Measurements from ENCODE around the gene GSTM5. TPM values are rescaled to one million over a fixed set of nuclear protein-coding genes. Genes with fewer than 3 reads are reported as not detected.

GSTM5 gene
- polyA plus RNA-seq, 3 donors = not detected

- H3K4me3 Mint-ChIP-seq = no peak overlapping the region
- Histone ChIP-seq H3K36me3 (replicated peaks in 1 of 2; ENCODE audit: control insufficient read depth in 1 of 2, insufficient read depth in 2 of 2, low read length in 2 of 2) (no peaks in the 10 kb centered on the region), H3K4me1 (ENCODE audit: control insufficient read depth in 1 of 2, insufficient read depth in 2 of 2, low read length in 2 of 2) (no peaks in the 10 kb centered on the region), H3K9me3 (replicated peaks in 1 of 2; ENCODE audit: control insufficient read depth in 1 of 2, insufficient read depth in 1 of 2, low read length in 2 of 2) (no peaks in the 10 kb centered on the region), H3K79me2 (ENCODE audit: insufficient read depth, low read length) (no peaks in the 10 kb centered on the region), H3K27me3 (ENCODE audit: control insufficient read depth in 2 of 2, insufficient read depth in 2 of 2, low read length in 2 of 2) (no peaks in the 10 kb centered on the region), H3K4me3 (replicated peaks in 1 of 3; ENCODE audit: low read depth in 2 of 3, low read length in 3 of 3) (no peak overlapping the region), H2AFZ (ENCODE audit: insufficient read depth, low read depth, low read length, poor library complexity, severe bottlenecking) (no peak overlapping the region), H3K9ac (ENCODE audit: insufficient read depth, low read length, poor library complexity, severe bottlenecking) (no peak overlapping the region), H3K4me2 (replicated peaks; ENCODE audit: extremely low read depth, low read length, poor library complexity, severe bottlenecking) (no peak overlapping the region), H3K27ac (ENCODE audit: low read depth in 1 of 2, low read length in 2 of 2) (no peak overlapping the region), H4K20me1 (ENCODE audit: insufficient read depth, low read length) (no peaks in the 10 kb centered on the region)
- DNase-seq = no peak
- TF ChIP-seq CTCF (IDR thresholded peaks at IDR 0.05) = no peak
- H3K9me3 Mint-ChIP-seq = peaks cover 0 to 16% (median 5%) of the 10 kb centered on the region in 7 donors
- H3K36me3 Mint-ChIP-seq = no peaks in the 10 kb centered on the region
- WGBS (ENCODE audit: insufficient coverage) = 100% methylated on average over 1 of the region's 6 CpGs
- intact Hi-C loops (cut with micrococcal nuclease) = no loop called here
- H3K4me1 Mint-ChIP-seq = no peaks in the 10 kb centered on the region
- no peak overlapping the region for H3K27ac Mint-ChIP-seq
- H3K27me3 Mint-ChIP-seq (ENCODE audit: low read depth in 3 of 3) = peaks cover 4 to 9% (median 5%) of the 10 kb centered on the region in 3 donors
These were observed 38.9 kb downstream of the GSTM5 start for GRCh38 chr1:109750920-109751319.

- Histone ChIP-seq H3K4me3 (replicated peaks in 1 of 3; ENCODE audit: low read depth in 2 of 3, low read length in 3 of 3) (no peak overlapping the region), H3K4me1 (ENCODE audit: control insufficient read depth in 1 of 2, insufficient read depth in 2 of 2, low read length in 2 of 2) (no peaks in the 10 kb centered on the region), H3K9me3 (replicated peaks in 1 of 2; ENCODE audit: control insufficient read depth in 1 of 2, insufficient read depth in 1 of 2, low read length in 2 of 2) (no peaks in the 10 kb centered on the region), H3K36me3 (replicated peaks in 1 of 2; ENCODE audit: control insufficient read depth in 1 of 2, insufficient read depth in 2 of 2, low read length in 2 of 2) (no peaks in the 10 kb centered on the region), H3K27ac (ENCODE audit: low read depth in 1 of 2, low read length in 2 of 2) (no peak overlapping the region), H2AFZ (ENCODE audit: insufficient read depth, low read depth, low read length, poor library complexity, severe bottlenecking) (no peak overlapping the region), H3K4me2 (replicated peaks; ENCODE audit: extremely low read depth, low read length, poor library complexity, severe bottlenecking) (no peak overlapping the region), H3K9ac (ENCODE audit: insufficient read depth, low read length, poor library complexity, severe bottlenecking) (no peak overlapping the region), H3K79me2 (ENCODE audit: insufficient read depth, low read length) (no peaks in the 10 kb centered on the region), H3K27me3 (ENCODE audit: control insufficient read depth in 2 of 2, insufficient read depth in 2 of 2, low read length in 2 of 2) (no peaks in the 10 kb centered on the region), H4K20me1 (ENCODE audit: insufficient read depth, low read length) (no peaks in the 10 kb centered on the region)
- peaks cover 4 to 9% (median 5%) of the 10 kb centered on the region in 3 donors for H3K27me3 Mint-ChIP-seq (ENCODE audit: low read depth in 3 of 3)
- H3K4me3 Mint-ChIP-seq = no peak overlapping the region
- no peaks in the 10 kb centered on the region for H3K36me3 Mint-ChIP-seq
- no peak overlapping the region for H3K27ac Mint-ChIP-seq
- H3K4me1 Mint-ChIP-seq = no peaks in the 10 kb centered on the region
- H3K9me3 Mint-ChIP-seq = peaks cover 0 to 13% (median 5%) of the 10 kb centered on the region in 7 donors
- intact Hi-C loops (cut with micrococcal nuclease) = no loop called here
- 96% methylated on average over 9 of the region's 12 CpGs for WGBS (ENCODE audit: insufficient coverage)
- DNase-seq = no peak
- TF ChIP-seq CTCF (IDR thresholded peaks at IDR 0.05) = no peak
These were observed 39.6 kb downstream of the GSTM5 start for GRCh38 chr1:109751531-109752260.

All from CD14-positive monocyte (primary cell).